ENCODE data around the gene WDR4. TPM values are rescaled to one million over a fixed set of nuclear protein-coding genes. Genes with fewer than 3 reads are reported as not detected.
A peak's percentile ranks its signal among the peaks of the same experiment; 100 is the strongest.
"Not testable (repeated sequence)": the region's sequence is repeated elsewhere in the genome, so short reads cannot be mapped to it uniquely, and the experiment has no call there.

The WDR4 gene
- 25.3 TPM for polyA plus RNA-seq (2013, experiment 1 of 2)
- polyA plus RNA-seq (2013, experiment 2 of 2) = 26.6 TPM

DNA sequence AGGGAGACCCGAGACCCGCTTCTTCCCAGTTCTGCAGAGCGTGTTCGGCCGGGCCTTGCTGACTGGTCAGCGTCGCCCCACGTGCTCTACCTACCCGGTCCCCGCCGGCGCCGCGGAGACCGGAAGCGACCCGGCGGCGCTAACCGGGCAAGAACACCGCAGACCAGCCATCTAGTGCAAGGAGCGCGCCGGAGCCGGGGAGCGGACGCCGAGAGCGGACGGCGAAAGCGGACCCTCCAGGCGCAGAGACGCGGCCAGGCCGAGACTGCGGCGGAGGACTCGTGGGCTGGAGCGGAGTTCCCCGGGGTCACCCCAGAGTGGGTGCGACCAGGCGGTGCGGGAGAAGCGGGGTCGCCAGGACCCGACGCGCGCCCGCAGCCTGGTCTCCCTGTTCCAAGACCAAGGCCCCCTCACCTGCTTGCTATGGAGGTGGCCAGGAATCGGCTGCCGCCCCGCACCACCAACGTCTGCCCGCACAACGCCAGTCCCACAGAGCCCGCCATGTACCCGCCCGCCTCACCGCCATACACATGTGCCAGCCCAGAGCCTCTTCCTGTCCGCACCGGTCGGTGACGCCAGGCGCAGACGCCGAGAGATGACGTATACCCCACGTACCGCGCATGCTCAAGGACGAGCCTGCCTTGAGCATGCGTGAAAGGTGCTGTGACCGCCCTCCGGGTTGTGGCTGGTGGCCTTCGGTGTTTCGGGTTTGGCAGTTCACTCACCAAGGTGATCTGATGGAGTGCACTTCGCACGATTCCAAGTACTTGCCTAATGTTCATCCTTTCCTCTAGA lies at the start of gene WDR4:
Gene WDR4 (minus strand): TSS at position 547 of the 795 bp plus-strand sequence. CDS start 44 bp downstream, at position 503.
- Histone ChIP-seq H2BK120ac (ENCODE audit: low read depth, low read length) (no peak within 1 kb of the TSS), H2BK5ac (ENCODE audit: low read length) (peak within 1 kb of the TSS; percentile 43), H4K5ac (ENCODE audit: low read length) (no peak within 1 kb of the TSS), H3K4ac (ENCODE audit: low read depth, low read length) (peak within 1 kb of the TSS; percentile 88), H2BK15ac (replicated peaks; ENCODE audit: low read depth) (no peak within 1 kb of the TSS), H3K79me2 (ENCODE audit: control insufficient read depth, insufficient read depth, low read length) (peaks cover 23% of the 10 kb centered on the region), H3K36me3 (ENCODE audit: control insufficient read depth, insufficient read depth, low read length) (peaks cover 2% of the 10 kb centered on the region), H3K4me2 (ENCODE audit: low read length) (peak within 1 kb of the TSS; percentile 94), H3K23ac (ENCODE audit: low read length) (no peak within 1 kb of the TSS), H4K8ac (ENCODE audit: low read depth, low read length) (no peak within 1 kb of the TSS), H3K4me3 (ENCODE audit: low read length) (peak within 1 kb of the TSS; percentile 93), H3K56ac (ENCODE audit: low read length) (peak within 1 kb of the TSS; percentile 97), H3K4me1 (ENCODE audit: control insufficient read depth, low read depth, low read length) (no peaks in the 10 kb centered on the region), H3K27ac (ENCODE audit: low read depth, low read length) (peak within 1 kb of the TSS; percentile 76), H2AK5ac (ENCODE audit: low read length) (no peak within 1 kb of the TSS), H3K9ac (ENCODE audit: low read length) (peak within 1 kb of the TSS; percentile 95), H3K79me1 (ENCODE audit: low read length) (peaks cover 3% of the 10 kb centered on the region), H3K27me3 (ENCODE audit: insufficient read depth, low read length, poor library complexity) (no peaks in the 10 kb centered on the region), H3K18ac (ENCODE audit: low read length) (peak within 1 kb of the TSS; percentile 43)
- peak; percentile 99 for DNase-seq
- no CpG with 5 or more reads among the region's 80 CpGs for WGBS (ENCODE audit: extremely low coverage, insufficient coverage, low lambda C conversion rate)

- not testable (repeated sequence) for H3K23ac ChIP-seq (ENCODE audit: low read length); H3K79me2 ChIP-seq (ENCODE audit: control insufficient read depth, insufficient read depth, low read length); H3K4me3 ChIP-seq (ENCODE audit: low read length); H4K8ac ChIP-seq (ENCODE audit: low read depth, low read length); H2BK15ac ChIP-seq (replicated peaks; ENCODE audit: low read depth); H3K79me1 ChIP-seq (ENCODE audit: low read length); H4K5ac ChIP-seq (ENCODE audit: low read length); H3K36me3 ChIP-seq (ENCODE audit: control insufficient read depth, insufficient read depth, low read length); H3K9ac ChIP-seq (ENCODE audit: low read length); H3K27me3 ChIP-seq (ENCODE audit: insufficient read depth, low read length, poor library complexity); H3K4me2 ChIP-seq (ENCODE audit: low read length)
- DNase-seq = peak; percentile 85
- peak overlapping the region; percentile 98 for H2AK5ac ChIP-seq (ENCODE audit: low read length)
- H3K18ac ChIP-seq (ENCODE audit: low read length) = peak overlapping the region; percentile 75
- H2BK120ac ChIP-seq (ENCODE audit: low read depth, low read length) = peak overlapping the region; percentile 49
- peak overlapping the region; percentile 87 for H3K4ac ChIP-seq (ENCODE audit: low read depth, low read length)
- WGBS (ENCODE audit: extremely low coverage, insufficient coverage, low lambda C conversion rate) = no CpG with 5 or more reads among the region's 23 CpGs
- H3K27ac ChIP-seq (ENCODE audit: low read depth, low read length) = peak overlapping the region; percentile 85
- H3K56ac ChIP-seq (ENCODE audit: low read length) = peak overlapping the region; percentile 77
- H3K4me1 ChIP-seq (ENCODE audit: control insufficient read depth, low read depth, low read length) = peaks cover 11% of the 10 kb centered on the region
- peak overlapping the region; percentile 74 for H2BK5ac ChIP-seq (ENCODE audit: low read length)
Observed at GRCh38 chr21:42927474-42928200, 48.3 kb upstream of the WDR4 start.

DNA sequence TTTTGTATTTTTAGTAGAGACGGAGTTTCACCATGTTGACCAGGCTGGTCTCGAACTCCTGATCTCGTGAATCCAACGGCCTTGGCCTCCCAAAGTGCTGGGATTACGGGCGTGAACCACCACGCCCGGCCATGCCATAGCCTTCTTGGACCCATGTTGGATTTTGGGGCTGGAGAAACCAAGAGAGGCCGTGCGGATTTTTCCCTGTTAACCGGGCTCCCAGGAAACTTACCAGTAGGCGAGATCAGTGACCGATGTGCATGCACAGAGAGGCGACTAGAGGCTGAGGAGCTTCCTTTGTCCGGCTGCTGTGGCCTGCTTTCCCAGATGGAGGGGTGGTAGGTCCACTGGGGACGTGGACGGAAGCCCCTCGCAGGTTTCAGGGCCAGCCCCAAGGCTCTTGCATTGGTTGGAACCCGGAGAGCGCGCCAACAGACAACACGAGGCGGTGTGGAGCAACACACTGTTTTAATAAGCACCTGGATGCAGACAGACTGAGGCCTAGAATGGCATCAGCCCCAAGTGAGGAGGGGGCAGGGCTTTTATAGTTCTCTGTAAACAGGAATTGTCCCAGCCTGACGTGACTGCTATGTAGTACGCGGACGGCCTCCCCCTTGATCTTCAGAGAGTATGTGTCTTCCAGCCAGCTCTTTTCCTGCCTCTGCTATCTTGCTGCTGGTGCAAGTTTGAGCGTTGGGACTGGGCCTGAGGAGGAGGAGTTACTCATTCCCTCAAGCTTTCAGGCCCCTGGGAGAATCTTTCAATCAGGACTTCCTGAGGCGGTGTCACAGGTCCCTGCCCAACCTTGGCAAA lies 46.0 kb upstream of the WDR4 start, which contains the start of gene ERVH48-1:
Gene ERVH48-1 (minus strand): TSS at position 517 of the 813 bp plus-strand sequence. CDS start 6,624 bp downstream, outside the sequence.
- H3K56ac ChIP-seq (ENCODE audit: low read length) = peak within 1 kb of the TSS; percentile 93
- peak within 1 kb of the TSS; percentile 90 for H3K18ac ChIP-seq (ENCODE audit: low read length)
- no peaks in the 10 kb centered on the region for H3K79me1 ChIP-seq (ENCODE audit: low read length)
- H3K79me2 ChIP-seq (ENCODE audit: control insufficient read depth, insufficient read depth, low read length) = no peaks in the 10 kb centered on the region
- H2BK120ac ChIP-seq (ENCODE audit: low read depth, low read length) = peak within 1 kb of the TSS; percentile 91
- no peak within 1 kb of the TSS for H3K4me2 ChIP-seq (ENCODE audit: low read length)
- H3K23ac ChIP-seq (ENCODE audit: low read length) = peak within 1 kb of the TSS; percentile 90
- peak within 1 kb of the TSS; percentile 86 for H2BK15ac ChIP-seq (replicated peaks; ENCODE audit: low read depth)
- peaks cover 6% of the 10 kb centered on the region for H3K4me1 ChIP-seq (ENCODE audit: control insufficient read depth, low read depth, low read length)
- DNase-seq = peak; percentile 81
- H2AK5ac ChIP-seq (ENCODE audit: low read length) = peak within 1 kb of the TSS; percentile 82
- no peaks in the 10 kb centered on the region for H3K36me3 ChIP-seq (ENCODE audit: control insufficient read depth, insufficient read depth, low read length)
- peak within 1 kb of the TSS; percentile 93 for H4K5ac ChIP-seq (ENCODE audit: low read length)
- no peaks in the 10 kb centered on the region for H3K27me3 ChIP-seq (ENCODE audit: insufficient read depth, low read length, poor library complexity)
- H3K4ac ChIP-seq (ENCODE audit: low read depth, low read length) = peak within 1 kb of the TSS; percentile 98
- peak within 1 kb of the TSS; percentile 62 for H3K9ac ChIP-seq (ENCODE audit: low read length)
- peak within 1 kb of the TSS; percentile 96 for H2BK5ac ChIP-seq (ENCODE audit: low read length)
- H3K4me3 ChIP-seq (ENCODE audit: low read length) = no peak within 1 kb of the TSS
- H3K27ac ChIP-seq (ENCODE audit: low read depth, low read length) = peak within 1 kb of the TSS; percentile 82
- WGBS (ENCODE audit: extremely low coverage, insufficient coverage, low lambda C conversion rate) = no CpG with 5 or more reads among the region's 29 CpGs
- peak within 1 kb of the TSS; percentile 29 for H4K8ac ChIP-seq (ENCODE audit: low read depth, low read length)

- Histone ChIP-seq H2BK120ac (ENCODE audit: low read depth, low read length) (peak overlapping the region; percentile 78), H3K4ac (ENCODE audit: low read depth, low read length) (peak overlapping the region; percentile 82), H3K4me2 (ENCODE audit: low read length) (peak overlapping the region; percentile 37), H3K27ac (ENCODE audit: low read depth, low read length) (peak overlapping the region; percentile 68), H3K4me1 (ENCODE audit: control insufficient read depth, low read depth, low read length) (peaks cover 6% of the 10 kb centered on the region), H3K9ac (ENCODE audit: low read length) (peak overlapping the region; percentile 59), H2BK5ac (ENCODE audit: low read length) (peak overlapping the region; percentile 96), H3K56ac (ENCODE audit: low read length) (peak overlapping the region; percentile 93), H2AK5ac (ENCODE audit: low read length) (peak overlapping the region; percentile 82), H3K18ac (ENCODE audit: low read length) (peak overlapping the region; percentile 35), H4K8ac (ENCODE audit: low read depth, low read length) (no peak overlapping the region), H3K79me2 (ENCODE audit: control insufficient read depth, insufficient read depth, low read length) (no peaks in the 10 kb centered on the region), H3K36me3 (ENCODE audit: control insufficient read depth, insufficient read depth, low read length) (no peaks in the 10 kb centered on the region), H2BK15ac (replicated peaks; ENCODE audit: low read depth) (peak overlapping the region; percentile 86), H3K4me3 (ENCODE audit: low read length) (no peak overlapping the region), H3K27me3 (ENCODE audit: insufficient read depth, low read length, poor library complexity) (no peaks in the 10 kb centered on the region), H3K79me1 (ENCODE audit: low read length) (no peaks in the 10 kb centered on the region), H3K23ac (ENCODE audit: low read length) (peak overlapping the region; percentile 92), H4K5ac (ENCODE audit: low read length) (peak overlapping the region; percentile 63)
- no CpG with 5 or more reads among the region's 6 CpGs for WGBS (ENCODE audit: extremely low coverage, insufficient coverage, low lambda C conversion rate)
- no peak for DNase-seq
Observed at GRCh38 chr21:42924433-42924751, 45.1 kb upstream of the WDR4 start.

DNA sequence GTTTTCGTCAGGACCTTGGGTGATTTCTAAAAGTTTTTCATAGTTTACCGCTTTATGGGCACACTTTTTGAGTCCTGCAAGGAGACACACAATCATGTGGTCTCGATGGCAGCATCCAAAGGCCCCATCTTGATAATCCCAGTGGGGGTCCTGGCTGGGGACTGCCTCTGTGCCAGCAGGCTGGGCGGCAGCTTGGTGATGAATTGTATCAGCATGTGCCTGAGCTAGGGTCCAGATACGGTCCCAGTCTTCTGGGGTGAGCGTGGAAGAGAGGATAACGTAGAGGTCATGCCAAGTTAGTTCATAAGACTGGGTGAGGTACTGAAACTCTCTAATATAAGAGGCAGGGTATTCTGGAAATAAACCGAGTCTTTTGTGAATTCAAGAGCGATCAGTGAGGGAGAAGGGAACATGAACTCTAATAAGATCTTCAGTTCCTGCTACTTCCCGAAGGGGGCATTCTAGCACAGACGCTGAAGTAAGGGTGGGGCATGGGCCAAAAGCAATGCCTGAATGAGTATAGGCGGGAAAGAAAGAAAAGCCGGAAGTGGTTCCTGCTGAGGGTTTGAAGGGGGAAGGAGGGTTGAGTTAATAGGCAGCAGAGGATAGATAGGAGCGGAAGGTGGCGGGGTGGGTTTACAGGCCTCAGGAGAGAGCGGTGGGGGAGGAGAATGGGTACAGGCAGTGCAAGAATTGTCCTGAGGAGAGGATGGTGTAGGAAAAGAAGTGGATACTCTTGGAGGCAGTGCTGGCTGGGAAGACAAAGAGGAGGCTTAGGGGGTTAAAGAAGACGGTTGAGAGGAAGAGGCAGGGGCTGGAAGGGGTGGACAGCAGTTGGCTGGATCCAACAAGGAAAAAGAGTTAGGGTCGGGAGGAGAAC lies 44.5 kb upstream of the WDR4 start:
- peaks cover 6% of the 10 kb centered on the region for H3K4me1 ChIP-seq (ENCODE audit: control insufficient read depth, low read depth, low read length)
- H3K4me3 ChIP-seq (ENCODE audit: low read length) = no peak overlapping the region
- peak overlapping the region; percentile 68 for H3K27ac ChIP-seq (ENCODE audit: low read depth, low read length)

More for the DNA sequence above, 44.5 kb upstream of the WDR4 start:
- H3K18ac ChIP-seq (ENCODE audit: low read length) = peak overlapping the region; percentile 54
- H2BK5ac ChIP-seq (ENCODE audit: low read length) = peak overlapping the region; percentile 96
- no peaks in the 10 kb centered on the region for H3K36me3 ChIP-seq (ENCODE audit: control insufficient read depth, insufficient read depth, low read length)
- peak overlapping the region; percentile 82 for H2AK5ac ChIP-seq (ENCODE audit: low read length)
- WGBS (ENCODE audit: extremely low coverage, insufficient coverage, low lambda C conversion rate) = no CpG with 5 or more reads among the region's 18 CpGs
- H3K56ac ChIP-seq (ENCODE audit: low read length) = peak overlapping the region; percentile 93
- H4K5ac ChIP-seq (ENCODE audit: low read length) = peak overlapping the region; percentile 63
- H3K27me3 ChIP-seq (ENCODE audit: insufficient read depth, low read length, poor library complexity) = no peaks in the 10 kb centered on the region
- no peak overlapping the region for H2BK15ac ChIP-seq (replicated peaks; ENCODE audit: low read depth)
- no peaks in the 10 kb centered on the region for H3K79me2 ChIP-seq (ENCODE audit: control insufficient read depth, insufficient read depth, low read length)
- H3K9ac ChIP-seq (ENCODE audit: low read length) = peak overlapping the region; percentile 59
- peak overlapping the region; percentile 83 for H2BK120ac ChIP-seq (ENCODE audit: low read depth, low read length)
- peak overlapping the region; percentile 37 for H3K4me2 ChIP-seq (ENCODE audit: low read length)
- DNase-seq = peak; percentile 99
- H3K23ac ChIP-seq (ENCODE audit: low read length) = peak overlapping the region; percentile 92
- no peaks in the 10 kb centered on the region for H3K79me1 ChIP-seq (ENCODE audit: low read length)
- peak overlapping the region; percentile 82 for H3K4ac ChIP-seq (ENCODE audit: low read depth, low read length)
- H4K8ac ChIP-seq (ENCODE audit: low read depth, low read length) = no peak overlapping the region

Measured in mesendoderm (in vitro differentiated cells).